ENCODE results near the gene CEP152. TPM values are rescaled to one million over a fixed set of nuclear protein-coding genes. Genes with fewer than 3 reads are reported as not detected.
A peak's percentile ranks its signal among the peaks of the same experiment; 100 is the strongest.

CEP152 gene
- total RNA-seq, 2 donors from 2014 or later, result 2.1 to 4.2 TPM

DNA sequence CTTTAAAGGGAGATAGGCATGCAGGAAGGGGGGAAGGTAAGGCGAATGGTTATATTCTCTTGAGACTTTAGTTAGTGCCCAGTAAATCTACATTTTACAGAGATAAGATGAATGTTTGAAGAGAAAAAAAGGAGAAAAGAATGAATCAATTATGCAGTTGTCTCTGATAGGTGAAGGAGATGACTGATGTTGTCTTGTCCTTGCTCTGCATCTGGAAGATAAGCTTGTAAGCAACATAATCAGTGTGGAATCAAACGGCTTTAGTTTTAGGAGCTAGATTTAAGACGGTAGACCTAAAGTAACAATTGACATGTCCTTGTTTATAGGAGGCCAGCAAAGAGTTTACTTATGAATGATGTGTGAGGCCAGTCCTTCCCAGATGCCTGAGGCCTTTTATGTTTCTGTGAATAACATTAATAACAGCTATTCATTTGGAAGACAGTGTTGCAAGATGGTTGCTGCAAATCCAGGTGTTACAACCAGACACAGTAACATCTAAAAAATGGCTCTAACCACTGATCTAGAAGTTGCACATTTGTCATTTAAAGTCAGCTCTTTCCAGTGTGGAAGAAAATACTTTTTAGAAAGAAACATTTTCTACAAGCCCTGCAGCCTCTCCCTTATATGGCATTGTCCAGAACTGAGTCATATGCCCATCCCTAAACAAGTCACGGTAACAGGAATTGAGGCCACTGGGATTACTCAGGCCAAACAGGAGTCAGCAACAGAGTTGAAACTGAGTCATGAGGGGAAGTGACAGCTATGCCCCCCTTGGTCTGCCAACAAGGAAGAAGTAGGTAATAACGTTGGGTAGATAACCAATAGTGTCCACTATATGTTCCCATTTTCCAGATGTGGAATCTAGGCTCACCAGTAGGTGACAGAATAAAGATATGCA is 87.9 kb downstream of the CEP152 start:
- ATAC-seq, result peak in 1 of 2 donors; percentile 66
- intact Hi-C loops (cut with DNase I), result no loop called here
- DNase-seq, result no peak

DNA sequence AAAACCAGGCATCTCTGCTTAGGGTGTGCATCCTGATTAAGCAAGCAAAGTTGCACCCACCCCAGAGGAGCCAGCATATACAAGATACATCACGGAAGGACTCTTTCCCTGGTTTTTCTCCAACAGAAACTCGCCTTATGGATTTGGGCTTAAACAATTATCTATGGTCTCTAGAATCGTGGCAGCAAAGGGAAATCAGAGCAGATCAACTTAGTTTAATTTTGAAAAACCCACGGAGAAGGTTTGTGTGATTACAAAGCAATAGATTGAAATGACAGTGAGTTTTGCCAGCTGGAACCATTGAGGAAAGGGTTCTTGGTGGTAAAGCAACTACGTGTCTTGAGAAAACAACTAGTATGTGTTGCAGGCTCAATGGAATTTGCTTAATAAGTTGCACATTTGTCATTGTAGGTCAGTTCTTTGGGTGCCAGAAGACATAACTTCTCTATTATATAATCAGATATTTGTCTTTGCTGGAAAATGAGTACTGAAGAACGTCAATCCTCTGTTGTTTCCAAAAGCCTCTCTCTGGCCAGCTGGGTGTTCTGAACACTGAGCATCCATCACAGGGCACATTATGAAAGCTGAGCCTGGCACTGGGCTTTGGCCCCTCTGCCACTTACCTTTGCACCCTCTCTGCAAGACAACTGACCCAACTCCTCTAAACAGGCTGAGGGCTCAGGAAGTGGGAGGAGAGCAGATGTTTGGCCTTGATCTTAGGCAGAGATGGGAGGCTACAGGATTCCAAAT is 89.6 kb downstream of the CEP152 start:
- DNase-seq, result no peak
- intact Hi-C loops (cut with DNase I), result no loop called here
- peak; percentile 23 to 52 for ATAC-seq

DNA sequence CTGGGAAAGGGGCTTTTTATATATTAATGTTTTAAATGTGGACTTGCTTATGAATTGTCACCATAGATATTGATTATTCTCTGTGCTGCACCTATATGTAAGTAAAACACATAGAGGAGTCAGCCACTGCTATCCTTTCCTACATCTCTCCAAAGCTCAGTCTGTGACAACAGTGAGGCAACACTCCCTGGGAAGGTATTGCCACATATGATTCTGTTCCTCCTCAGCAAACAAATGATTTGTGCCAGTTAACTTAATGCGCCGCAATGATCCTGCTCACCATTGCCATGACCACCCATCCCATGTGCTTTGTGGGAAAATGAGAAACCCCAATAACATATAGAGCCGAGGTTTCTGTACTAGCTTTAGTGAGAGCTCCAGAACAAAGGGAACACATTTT is 90.2 kb downstream of the CEP152 start:
- DNase-seq (no peak), ATAC-seq (no peak)
- intact Hi-C loops (cut with DNase I), result no loop called here

DNA sequence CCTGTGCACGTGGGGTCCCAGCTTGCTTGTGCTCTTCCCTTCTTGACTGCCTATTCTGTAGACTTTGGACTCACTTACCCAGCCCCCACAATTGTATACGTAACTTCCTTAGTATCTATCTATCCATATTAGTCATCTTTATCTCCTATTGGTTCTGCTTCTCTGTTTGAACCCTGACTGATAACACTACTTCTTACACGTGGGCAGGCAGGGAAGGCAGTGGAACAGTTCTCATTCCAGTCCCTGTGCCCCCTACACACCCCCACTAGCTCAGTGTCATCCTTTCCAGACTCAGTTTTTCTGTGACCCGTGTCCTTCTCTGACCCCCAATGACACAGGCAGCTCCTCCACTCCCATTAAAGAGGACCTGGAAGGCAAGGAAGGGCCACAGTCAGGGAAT is 91.2 kb downstream of the CEP152 start:
- ATAC-seq (no peak), DNase-seq (no peak)
- intact Hi-C loops (cut with DNase I), result no loop called here

DNA sequence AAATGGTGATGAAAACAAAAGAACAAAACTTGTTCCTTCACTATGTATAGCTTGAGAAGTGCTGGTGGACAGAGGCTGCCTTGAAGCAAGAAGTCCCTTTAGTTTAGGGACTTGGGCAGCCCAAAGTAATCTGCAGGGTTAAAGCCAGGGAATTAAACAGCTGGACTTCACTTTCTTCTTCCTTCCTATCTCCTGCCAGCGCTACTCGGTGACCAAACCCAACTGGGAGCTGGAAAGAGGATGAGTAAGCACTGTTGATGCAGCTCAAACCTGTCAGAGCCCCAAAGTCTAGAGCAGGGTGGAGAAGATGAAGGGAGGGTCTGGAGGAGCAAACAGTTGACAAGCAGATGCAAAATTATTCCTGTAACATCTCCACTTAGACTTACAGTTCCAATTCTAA is 92.2 kb downstream of the CEP152 start:
- DNase-seq (no peak), ATAC-seq (peak in 1 of 2 donors; percentile 80)
- intact Hi-C loops (cut with DNase I), result no loop called here

DNA sequence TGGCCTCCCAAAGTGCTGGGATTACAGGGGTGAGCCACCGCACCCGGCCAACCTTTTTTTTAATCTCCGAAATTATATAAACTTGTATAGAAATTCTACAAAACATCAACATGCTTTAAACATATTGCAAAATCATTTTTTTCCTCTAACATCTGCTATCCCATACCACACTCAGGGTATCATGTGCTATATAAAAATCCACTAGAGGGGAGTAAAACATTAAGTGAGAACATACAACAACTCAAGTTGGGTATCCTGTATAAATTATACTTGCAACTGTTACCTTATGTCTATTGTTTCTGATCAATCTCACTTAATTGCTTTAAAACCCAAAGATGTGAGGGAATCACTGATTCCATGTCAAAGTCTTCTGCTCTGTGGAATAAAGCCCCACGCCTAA is 93.4 kb downstream of the CEP152 start:
- no peak for DNase-seq
- ATAC-seq, result peak in 1 of 2 donors; percentile 35
- intact Hi-C loops (cut with DNase I), result no loop called here

DNA sequence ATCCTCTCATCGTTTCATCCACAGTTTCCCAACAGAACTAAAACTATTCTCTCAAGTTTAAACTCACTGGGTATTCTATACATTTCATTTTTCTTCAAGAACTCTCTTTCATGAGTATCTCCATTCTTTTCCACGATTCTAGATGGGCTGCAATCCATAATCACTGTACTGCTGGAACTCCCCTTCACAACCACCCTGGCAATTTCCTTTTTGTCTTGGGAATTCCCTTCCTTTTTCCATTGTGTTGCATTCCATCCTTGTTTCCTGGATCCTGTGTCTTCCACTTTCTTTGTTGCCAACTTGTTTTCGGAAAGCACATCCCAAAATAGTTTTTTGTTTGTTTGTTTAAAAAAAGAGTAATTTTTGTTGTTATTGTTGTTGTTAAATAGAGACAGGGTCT is 98.3 kb downstream of the CEP152 start:
- DNase-seq (no peak), ATAC-seq (no peak)
- intact Hi-C loops (cut with DNase I), result no loop called here

DNA sequence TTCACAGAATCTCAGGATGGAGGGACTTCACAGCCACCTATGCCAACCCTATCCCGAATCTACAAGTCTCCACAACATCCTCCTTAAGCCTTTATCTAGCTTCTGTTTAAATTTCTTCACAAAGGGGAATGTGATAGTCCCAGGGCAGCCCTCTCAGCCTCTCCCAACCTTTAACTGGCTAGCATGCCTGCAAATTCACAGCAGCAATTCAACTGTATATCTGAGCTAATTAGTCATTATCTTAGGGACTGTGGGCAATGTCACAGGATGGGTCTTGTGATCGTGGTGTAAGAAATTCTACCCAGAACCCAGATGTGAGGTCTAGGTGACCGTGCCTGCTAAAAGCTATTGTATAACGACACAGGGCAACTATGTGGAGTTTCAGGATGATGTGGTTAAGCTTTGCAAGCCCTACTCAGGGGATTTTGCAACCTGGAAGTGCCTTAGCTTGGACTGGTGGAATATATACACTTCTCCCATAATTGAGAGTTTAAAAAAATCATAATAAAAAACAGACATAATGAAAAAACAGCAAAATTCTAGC is 99.8 kb downstream of the CEP152 start:
- DNase-seq, result no peak
- intact Hi-C loops (cut with DNase I), result no loop called here
- ATAC-seq, result no peak

DNA sequence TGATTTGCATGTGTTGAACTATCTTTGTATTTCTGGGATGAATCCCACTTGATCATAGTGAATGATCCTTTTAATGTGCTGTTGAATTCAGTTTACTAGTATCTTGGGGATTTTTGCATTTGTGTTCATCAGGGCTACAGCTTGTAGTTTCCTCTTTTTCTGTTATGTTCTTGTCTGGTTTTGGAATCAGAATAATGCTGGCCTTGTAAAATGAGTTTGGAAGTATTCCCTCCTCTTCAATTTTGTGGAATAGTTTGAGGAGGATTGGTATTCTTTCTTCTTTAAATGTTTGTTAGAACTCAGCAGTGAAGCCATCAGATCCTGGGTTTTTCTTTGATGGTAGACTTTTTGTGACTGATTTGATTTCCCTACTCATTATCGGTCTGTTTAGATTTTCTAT is 102.2 kb downstream of the CEP152 start:
- no peak for DNase-seq
- intact Hi-C loops (cut with DNase I), result no loop called here
- no peak for ATAC-seq

DNA sequence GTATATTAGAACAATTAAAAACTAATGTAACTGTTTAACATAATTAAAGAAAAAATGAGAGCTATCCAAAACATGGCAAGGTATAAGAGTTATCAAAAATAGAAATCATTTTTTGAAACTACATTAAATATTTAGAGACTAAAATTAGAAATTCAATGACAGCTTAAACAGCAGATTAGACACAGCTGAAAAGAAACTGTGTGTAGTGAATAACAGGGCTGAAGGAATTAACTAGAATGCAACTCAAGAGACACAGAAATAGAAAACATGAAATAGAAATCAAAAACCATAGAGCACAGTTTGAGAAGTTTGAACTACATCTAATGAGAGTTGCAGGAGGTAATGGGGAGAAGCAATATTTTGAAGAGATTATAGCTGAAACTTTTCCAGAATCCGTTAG is 105.5 kb downstream of the CEP152 start:
- DNase-seq, result no peak
- intact Hi-C loops (cut with DNase I), result no loop called here
- ATAC-seq, result no peak

DNA sequence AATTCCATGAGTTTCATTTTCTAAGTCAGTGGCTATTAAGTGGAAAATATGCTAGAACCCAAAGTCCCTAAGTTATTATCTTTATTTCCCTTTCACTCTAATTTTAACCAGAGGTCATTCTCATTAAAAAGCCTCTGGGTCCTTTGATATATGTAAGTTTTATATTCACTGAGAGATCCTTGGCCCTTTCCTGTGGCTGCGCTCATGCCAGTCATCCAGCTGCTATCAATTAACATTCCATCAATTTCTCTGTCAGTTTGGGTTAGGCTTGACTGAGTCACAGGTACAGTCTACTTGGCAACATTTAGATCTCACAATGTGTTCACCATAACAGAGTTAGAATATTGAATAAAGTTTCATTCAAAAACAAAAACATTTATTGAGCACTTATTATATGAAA is 107.3 kb downstream of the CEP152 start:
- intact Hi-C loops (cut with DNase I), result no loop called here
- ATAC-seq (no peak), DNase-seq (no peak)

DNA sequence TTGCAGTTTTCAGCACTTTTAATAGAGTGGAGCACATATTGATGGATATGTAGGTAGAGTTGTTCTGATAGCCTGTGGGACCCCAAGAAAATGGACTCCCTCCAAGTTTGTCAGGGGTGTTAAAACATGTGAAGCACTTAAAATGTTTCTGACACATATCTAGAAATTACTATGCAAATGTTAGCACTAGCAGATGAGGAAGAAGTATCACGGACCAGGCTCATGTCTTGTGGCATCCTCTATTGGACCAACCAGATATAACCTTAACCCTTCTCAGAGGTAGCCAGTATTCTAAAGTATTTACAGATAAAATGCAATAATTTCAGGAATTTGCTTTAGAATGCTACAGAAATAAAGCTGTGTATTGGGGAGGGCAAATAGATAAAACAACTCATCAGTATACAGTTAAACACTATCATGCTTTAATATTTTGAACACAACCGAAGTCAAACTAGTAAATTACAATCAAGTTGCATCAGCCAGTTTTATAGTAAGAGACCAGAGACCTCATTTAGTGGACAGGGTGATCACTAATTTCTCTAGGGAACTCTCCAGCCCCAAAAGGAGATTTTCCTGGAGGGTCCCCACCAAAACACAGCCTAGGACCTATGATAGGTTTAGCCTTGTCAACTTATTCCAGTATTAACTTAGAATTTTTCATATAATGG is 108.2 kb downstream of the CEP152 start:
- ATAC-seq (no peak), DNase-seq (no peak)
- intact Hi-C loops (cut with DNase I), result no loop called here

DNA sequence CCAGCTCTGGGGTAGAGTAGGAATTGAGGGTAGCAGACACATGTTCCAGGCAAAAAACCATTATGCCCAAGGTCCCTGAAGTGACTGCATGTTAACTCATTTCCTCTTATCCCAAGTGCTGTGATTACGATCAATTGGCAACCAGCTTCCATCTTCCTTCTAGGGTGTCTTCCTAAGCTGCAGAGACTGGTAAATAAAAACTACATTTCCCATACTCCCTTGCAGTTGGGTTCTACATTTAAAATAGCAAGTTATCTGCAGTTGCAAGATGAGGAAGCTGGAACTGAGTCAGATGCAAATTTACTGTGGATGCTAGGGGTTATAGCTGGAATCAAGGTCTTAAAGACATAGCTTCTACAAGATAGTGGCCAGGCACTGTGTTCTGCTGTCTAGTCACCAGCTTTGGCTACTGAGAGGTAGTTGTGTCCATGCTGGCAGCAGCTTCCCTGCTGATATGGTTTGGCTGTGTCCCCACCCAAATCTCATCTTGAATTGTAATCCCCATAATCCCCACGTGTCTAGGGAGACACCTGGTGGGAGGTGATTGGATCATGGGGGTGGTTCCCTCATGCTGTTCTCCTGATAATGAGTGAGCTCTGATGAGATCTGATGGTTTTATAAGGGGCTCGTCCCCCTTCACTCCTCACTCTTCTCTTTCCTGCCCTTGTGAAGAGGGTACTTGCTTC is 114.1 kb downstream of the CEP152 start:
- DNase-seq (no peak), ATAC-seq (no peak)
- intact Hi-C loops (cut with DNase I), result no loop called here

DNA sequence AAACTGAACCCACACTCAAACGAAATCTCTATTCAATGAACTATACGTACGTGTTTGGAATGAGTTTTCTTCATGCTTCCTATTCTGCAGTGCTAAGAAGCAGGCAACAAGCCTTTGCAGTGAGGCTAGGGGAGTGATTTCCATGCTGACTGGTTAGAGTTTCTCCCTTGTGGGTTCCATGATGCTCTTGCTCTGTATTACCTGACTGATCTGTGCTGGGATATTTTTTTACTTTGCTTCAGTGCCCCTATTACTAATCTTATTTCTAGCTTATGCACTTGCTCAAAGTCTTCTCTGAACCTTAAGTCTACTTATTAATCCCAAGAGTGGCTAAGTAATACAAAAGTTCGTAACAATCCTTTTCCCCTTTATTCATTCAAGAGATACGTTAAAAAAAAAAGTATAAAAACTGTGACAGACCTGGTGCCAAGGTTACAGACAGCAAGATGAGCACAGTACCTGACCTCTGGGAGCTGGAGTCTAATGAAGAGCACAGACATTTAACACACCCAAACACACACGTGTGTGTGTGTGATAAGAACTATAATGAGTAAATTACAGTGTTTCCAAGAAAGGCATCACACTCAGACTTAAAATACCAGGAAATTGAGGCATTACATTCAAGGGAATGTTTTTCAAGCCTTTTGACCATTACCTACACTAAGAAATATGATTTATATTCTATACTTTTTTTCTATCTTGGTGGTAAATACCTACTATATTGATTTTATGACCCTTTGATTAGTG is 114.9 kb downstream of the CEP152 start:
- ATAC-seq (no peak), DNase-seq (no peak)
- intact Hi-C loops (cut with DNase I), result no loop called here

DNA sequence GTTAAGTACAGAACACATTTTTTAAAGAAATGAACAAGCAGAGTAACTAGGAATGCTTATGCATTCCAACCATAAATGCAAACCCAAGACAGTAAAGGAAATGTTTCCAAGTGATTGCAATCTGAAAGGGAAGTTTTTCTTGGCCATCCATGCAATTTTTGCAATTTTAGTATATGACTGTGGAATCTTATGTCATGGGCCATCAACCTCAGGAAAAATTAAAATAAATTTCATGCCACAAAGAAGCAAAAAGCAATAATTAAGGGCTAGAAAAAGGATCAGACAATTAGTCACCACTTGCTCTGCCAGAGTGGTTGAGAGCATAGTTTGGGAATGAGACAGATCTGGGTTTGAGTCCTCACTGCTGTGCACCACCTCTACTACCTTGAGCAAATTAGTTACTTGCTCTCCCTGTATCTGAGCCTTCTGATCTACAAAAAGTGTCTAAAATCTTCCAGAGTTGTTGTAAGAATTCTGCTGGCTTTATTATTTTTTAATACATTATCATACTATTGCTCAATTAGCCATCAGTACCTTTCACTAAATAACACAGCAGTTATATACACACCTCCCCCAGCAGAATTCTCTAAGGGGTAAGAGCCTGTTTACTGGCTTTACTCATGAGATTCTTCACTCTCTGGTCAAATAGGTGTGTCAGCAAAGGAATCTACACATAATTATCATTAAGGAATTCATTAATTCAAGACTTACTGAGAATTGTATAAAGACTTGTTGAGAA is 115.6 kb downstream of the CEP152 start:
- DNase-seq (no peak), ATAC-seq (peak in 1 of 2 donors; percentile 84)
- intact Hi-C loops (cut with DNase I), result no loop called here

DNA sequence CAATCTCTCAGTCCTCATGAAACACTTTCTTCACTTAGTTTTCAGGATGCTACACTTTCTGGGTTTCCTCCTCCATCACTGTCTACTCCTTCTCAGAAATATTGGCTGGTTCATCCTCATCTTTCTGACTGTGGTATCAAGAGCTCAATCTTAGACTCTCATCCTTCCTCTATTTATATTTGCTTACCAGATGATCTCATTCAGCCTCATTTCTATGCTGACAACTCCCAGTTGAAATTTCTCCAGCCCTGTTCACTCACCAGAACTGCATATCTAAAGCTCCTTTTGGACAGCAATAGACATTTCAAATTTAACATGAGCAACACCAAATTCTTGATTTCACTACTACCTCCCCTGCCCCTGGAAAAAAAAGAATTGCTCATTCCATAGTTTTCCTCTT is 117.4 kb downstream of the CEP152 start:
- intact Hi-C loops (cut with DNase I), result no loop called here
- ATAC-seq (peak in 1 of 2 donors; percentile 80), DNase-seq (no peak)

DNA sequence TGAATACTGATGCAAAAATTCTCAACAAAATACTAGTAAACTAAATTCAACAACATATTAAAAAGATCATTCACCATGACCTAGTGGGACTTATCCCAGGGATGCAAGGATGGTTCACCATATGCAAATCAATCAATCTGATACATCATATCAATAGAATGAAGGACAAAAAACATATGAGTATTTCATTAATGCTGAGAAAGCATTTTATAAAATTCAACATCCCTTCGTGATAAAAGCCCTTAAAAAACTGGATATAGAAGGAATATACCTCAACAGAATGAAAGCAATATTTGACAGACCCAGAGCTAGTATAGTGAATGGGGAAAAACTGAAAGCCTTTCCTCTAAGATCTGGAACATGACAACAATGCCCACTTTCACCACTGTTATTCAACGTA is 122.4 kb downstream of the CEP152 start:
- ATAC-seq, result no peak
- intact Hi-C loops (cut with DNase I), result no loop called here
- DNase-seq, result no peak
